Measurements from ENCODE around the gene EPC2. TPM values are rescaled to one million over a fixed set of nuclear protein-coding genes. Genes with fewer than 3 reads are reported as not detected.

The EPC2 gene
- total RNA-seq, 1 donor from 2014 or later, result 40.1 TPM

- H3K9me3 ChIP-seq, result no peaks in the 10 kb centered on the region
- H3K27ac ChIP-seq, result no peak overlapping the region
- H3K4me1 ChIP-seq, result peaks cover 8% of the 10 kb centered on the region
- ATAC-seq (no peak), DNase-seq (no peak)
- H3K36me3 ChIP-seq, result no peaks in the 10 kb centered on the region
- intact Hi-C loops (cut with DNase I), result no loop called here
- TF ChIP-seq CTCF (IDR thresholded peaks at IDR 0.05), result no peak
- H3K4me3 ChIP-seq, result no peak overlapping the region
- H3K27me3 ChIP-seq, result peaks cover 7% of the 10 kb centered on the region
Observed at GRCh38 chr2:148640767-148641166, 3.8 kb upstream of the EPC2 start.

DNA sequence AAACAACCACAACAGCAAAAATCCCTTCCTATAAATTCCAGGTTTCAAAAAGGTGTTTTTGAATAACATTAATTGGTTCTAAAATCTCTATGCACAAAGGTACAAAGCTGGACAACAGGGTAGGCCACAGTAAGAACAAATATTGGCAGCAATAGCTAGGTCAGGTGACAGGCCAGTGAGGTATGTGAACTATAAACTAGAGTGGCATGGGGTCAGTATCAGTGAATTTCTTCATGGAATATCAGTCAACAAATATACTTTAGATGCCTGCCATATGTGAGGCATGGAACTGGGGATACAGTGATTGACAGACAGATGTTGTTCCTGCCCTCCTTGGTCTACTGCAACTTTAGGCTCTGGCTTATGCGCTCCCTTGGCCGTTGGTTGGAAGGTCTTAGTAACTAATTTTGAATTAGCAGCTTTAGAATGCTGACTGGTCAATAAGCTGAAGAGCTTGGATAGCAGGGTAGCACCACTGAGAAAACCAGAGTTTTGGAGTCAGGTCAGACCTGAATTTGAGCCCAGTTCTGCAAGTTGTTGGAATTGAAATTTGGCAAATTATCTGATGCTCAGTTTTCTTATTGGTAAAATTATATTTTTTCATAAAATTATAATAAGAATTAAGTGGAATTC is 2.3 kb upstream of the EPC2 start:
- H3K27ac ChIP-seq, result no peak overlapping the region

GRCh38 chr2:148642891-148643416 is 1.6 kb upstream of the EPC2 start:
- no peaks in the 10 kb centered on the region for H3K9me3 ChIP-seq
- ATAC-seq, result no peak
- DNase-seq, result no peak
- H3K4me1 ChIP-seq, result peaks cover 15% of the 10 kb centered on the region
- intact Hi-C loops (cut with DNase I), result no loop called here
- peaks cover 7% of the 10 kb centered on the region for H3K27me3 ChIP-seq
- H3K27ac ChIP-seq, result peak overlapping the region; percentile 100
- TF ChIP-seq CTCF (IDR thresholded peaks at IDR 0.05), result no peak
- H3K36me3 ChIP-seq, result no peaks in the 10 kb centered on the region
- H3K4me3 ChIP-seq, result no peak overlapping the region

More for the DNA sequence above, 2.3 kb upstream of the EPC2 start:
- intact Hi-C loops (cut with DNase I), result no loop called here
- ATAC-seq, result no peak
- DNase-seq, result no peak
- H3K36me3 ChIP-seq, result no peaks in the 10 kb centered on the region
- no peaks in the 10 kb centered on the region for H3K9me3 ChIP-seq
- H3K27me3 ChIP-seq, result peaks cover 7% of the 10 kb centered on the region
- H3K4me3 ChIP-seq, result no peak overlapping the region
- no peak for TF ChIP-seq CTCF (IDR thresholded peaks at IDR 0.05)
- peaks cover 15% of the 10 kb centered on the region for H3K4me1 ChIP-seq

- no peaks in the 10 kb centered on the region for H3K9me3 ChIP-seq
- H3K4me3 ChIP-seq, result peak overlapping the region; percentile 95
- ATAC-seq (no peak), DNase-seq (no peak)
- intact Hi-C loops (cut with DNase I), result no loop called here
- H3K4me1 ChIP-seq, result peaks cover 18% of the 10 kb centered on the region
- peak overlapping the region; percentile 100 for H3K27ac ChIP-seq
- H3K27me3 ChIP-seq, result peaks cover 7% of the 10 kb centered on the region
- H3K36me3 ChIP-seq, result no peaks in the 10 kb centered on the region
- no peak for TF ChIP-seq CTCF (IDR thresholded peaks at IDR 0.05)
Observed at GRCh38 chr2:148643421-148643820, 1.1 kb upstream of the EPC2 start.

DNA sequence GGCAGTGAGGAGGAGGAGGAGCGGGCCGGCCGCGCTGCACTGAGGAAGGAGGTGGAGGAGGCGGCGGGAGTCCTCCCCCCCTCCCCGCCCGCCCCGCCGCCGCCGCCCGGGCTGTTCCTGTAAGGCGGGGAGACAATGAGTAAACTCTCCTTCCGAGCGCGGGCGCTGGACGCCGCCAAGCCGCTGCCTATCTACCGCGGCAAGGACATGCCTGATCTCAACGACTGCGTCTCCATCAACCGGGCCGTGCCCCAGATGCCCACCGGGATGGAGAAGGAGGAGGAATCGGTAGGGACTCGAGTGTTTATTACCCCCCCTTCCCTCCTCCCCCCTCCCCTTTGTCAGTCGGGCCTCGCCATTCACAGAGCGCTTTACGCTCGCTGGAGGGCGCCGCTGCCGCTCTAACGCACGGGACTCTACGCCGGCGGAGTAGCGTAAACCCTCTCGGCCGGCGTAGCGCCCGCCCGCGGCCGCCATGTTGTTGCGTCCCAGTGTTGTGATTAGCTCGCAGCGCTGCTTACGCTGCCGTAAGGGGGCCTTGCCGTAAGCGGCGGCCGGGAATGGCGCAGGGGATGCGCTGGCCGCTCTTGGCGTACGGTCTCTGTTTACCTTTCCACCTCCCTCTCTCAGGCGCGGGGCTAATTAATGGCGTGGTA is 460 bp downstream of the EPC2 start:
- peaks cover 29% of the 10 kb centered on the region for H3K4me1 ChIP-seq
- no peaks in the 10 kb centered on the region for H3K27me3 ChIP-seq
- intact Hi-C loops (cut with DNase I), result no loop called here
- H3K27ac ChIP-seq, result peak overlapping the region; percentile 100
- TF ChIP-seq CTCF (IDR thresholded peaks at IDR 0.05), result peak; percentile 40
- peak overlapping the region; percentile 95 for H3K4me3 ChIP-seq
- DNase-seq, result peak; percentile 97
- no peaks in the 10 kb centered on the region for H3K36me3 ChIP-seq
- no peaks in the 10 kb centered on the region for H3K9me3 ChIP-seq
- ATAC-seq, result peak; percentile 91
